ENCODE measurements around the gene ARHGEF1.

The ARHGEF1 gene

GRCh38 chr19:41934849-41935374, 51.9 kb downstream of the ARHGEF1 start:
- ChIA-PET POLR2A (interaction anchor here (1.2 kb wide), 1 partner anchor 62 kb away, joined by 3 read pairs; no protein-coding TSS in a partner anchor), CTCF (interaction anchor here (0.6 to 3.5 kb wide), 14 partner anchors 10 to 205 kb away, joined by 3 to 22 read pairs (median 4); no protein-coding TSS in a partner anchor)
- H3K9me3 ChIP-seq (ENCODE audit: control insufficient read depth, insufficient read depth, low read depth, low read length), result no peaks in the 10 kb centered on the region
- no peak overlapping the region for H3K4me3 ChIP-seq (ENCODE audit: low read depth, low read length)
- H3K27ac ChIP-seq (ENCODE audit: extremely low read depth, low read depth, low read length), result no peak overlapping the region
- H3K4me1 ChIP-seq (ENCODE audit: control insufficient read depth, insufficient read depth, low read length), result peaks cover 7% of the 10 kb centered on the region
- no peaks in the 10 kb centered on the region for H3K36me3 ChIP-seq (ENCODE audit: control insufficient read depth in 2 of 2, insufficient read depth in 1 of 2, low read length in 2 of 2)
- TF ChIP-seq ZNF660 (tag by site-specific recombination; IDR thresholded peaks at IDR 0.05), result no peak
- peak; percentile 96 for TF ChIP-seq CTCF (tag by site-specific recombination; IDR thresholded peaks at IDR 0.05)
- TF ChIP-seq ZBTB7A (tag by site-specific recombination; IDR thresholded peaks at IDR 0.05; ENCODE audit: low read depth), result no peak
- TF ChIP-seq GLIS2 (tag by site-specific recombination; IDR thresholded peaks at IDR 0.05), result 0 out of 2 replicates have a peak, but pooled peaks have one; percentile 45
- TF ChIP-seq TSHZ1 (tag by site-specific recombination; IDR thresholded peaks at IDR 0.05; ENCODE audit: borderline replicate concordance), result no peak
- TF ChIP-seq ZBTB6 (tag by site-specific recombination; IDR thresholded peaks at IDR 0.05), result no peak
- TF ChIP-seq ZNF146 (tag by site-specific recombination; IDR thresholded peaks at IDR 0.05), result no peak
- TF ChIP-seq SETDB1 (IDR thresholded peaks at IDR 0.05; ENCODE audit: insufficient read length, low read length), result no peak
- TF ChIP-seq GLIS1 (tag by site-specific recombination; IDR thresholded peaks at IDR 0.05), result peak; percentile 9
- 0 out of 2 replicates have a peak, but pooled peaks have one; percentile 49 for TF ChIP-seq ZNF2 (tag by site-specific recombination; IDR thresholded peaks at IDR 0.05)
- TF ChIP-seq PRDM6 (tag by site-specific recombination; IDR thresholded peaks at IDR 0.05), result no peak
- peak; percentile 93 for TF ChIP-seq BCL11B (tag by site-specific recombination; IDR thresholded peaks at IDR 0.05; ENCODE audit: low read depth)
- peak; percentile 40; the same call in 1 of the 2 replicates for TF ChIP-seq ZNF600 (tag by site-specific recombination; IDR thresholded peaks at IDR 0.05)
- no peak for TF ChIP-seq SCRT1 (tag by site-specific recombination; IDR thresholded peaks at IDR 0.05; ENCODE audit: borderline replicate concordance)
- TF ChIP-seq ZNF398 (tag by site-specific recombination; IDR thresholded peaks at IDR 0.05), result no peak
- no peak for TF ChIP-seq ZNF558 (tag by site-specific recombination; IDR thresholded peaks at IDR 0.05)
- no peak for TF ChIP-seq ZNF132 (tag by site-specific recombination; IDR thresholded peaks at IDR 0.05; ENCODE audit: borderline replicate concordance)
- TF ChIP-seq ZNF221 (tag by site-specific recombination; IDR thresholded peaks at IDR 0.05; ENCODE audit: borderline replicate concordance), result no peak
- no peak for TF ChIP-seq ZNF354C (tag by site-specific recombination; IDR thresholded peaks at IDR 0.05; ENCODE audit: borderline replicate concordance, low read depth)
- TF ChIP-seq ZBTB48 (tag by site-specific recombination; IDR thresholded peaks at IDR 0.05), result peak; percentile 47; the same call in 1 of the 2 replicates
- no peak for TF ChIP-seq PRDM2 (tag by site-specific recombination; IDR thresholded peaks at IDR 0.05; ENCODE audit: borderline replicate concordance)
